ENCODE measurements around the gene PRKAR1B. TPM values are rescaled to one million over a fixed set of nuclear protein-coding genes. Genes with fewer than 3 reads are reported as not detected.

PRKAR1B gene
- total RNA-seq, 1 experiment from 2014 or later: 8.2 TPM

GRCh38 chr7:600149-601035 lies 126.7 kb downstream of the PRKAR1B start:
- in situ Hi-C loops (cut with HindIII; ENCODE audit: low pct_unique_long_range_greater_than_20kb, low sequenced_read_pairs): no loop called here
- DNase-seq (ENCODE audit: low read depth, low spot score): no peak

- in situ Hi-C loops (cut with HindIII; ENCODE audit: low pct_unique_long_range_greater_than_20kb, low sequenced_read_pairs): no loop called here
- no peak for DNase-seq (ENCODE audit: low read depth, low spot score)
Measured at GRCh38 chr7:598899-599298, 128.2 kb downstream of the PRKAR1B start.

- in situ Hi-C loops (cut with HindIII; ENCODE audit: low pct_unique_long_range_greater_than_20kb, low sequenced_read_pairs): no loop called here
- no peak for DNase-seq (ENCODE audit: low read depth, low spot score)
Measured at GRCh38 chr7:597348-598178, 129.5 kb downstream of the PRKAR1B start.

- no peak for DNase-seq (ENCODE audit: low read depth, low spot score)
- in situ Hi-C loops (cut with HindIII; ENCODE audit: low pct_unique_long_range_greater_than_20kb, low sequenced_read_pairs): no loop called here
Measured at GRCh38 chr7:596819-597182, 130.3 kb downstream of the PRKAR1B start.

- in situ Hi-C loops (cut with HindIII; ENCODE audit: low pct_unique_long_range_greater_than_20kb, low sequenced_read_pairs): no loop called here
- DNase-seq (ENCODE audit: low read depth, low spot score): no peak
Measured at GRCh38 chr7:596071-596818, 130.8 kb downstream of the PRKAR1B start.

GRCh38 chr7:595621-596010 lies 131.5 kb downstream of the PRKAR1B start:
- in situ Hi-C loops (cut with HindIII; ENCODE audit: low pct_unique_long_range_greater_than_20kb, low sequenced_read_pairs): no loop called here
- no peak for DNase-seq (ENCODE audit: low read depth, low spot score)

- in situ Hi-C loops (cut with HindIII; ENCODE audit: low pct_unique_long_range_greater_than_20kb, low sequenced_read_pairs): no loop called here
- no peak for DNase-seq (ENCODE audit: low read depth, low spot score)
Measured at GRCh38 chr7:594920-595620, 132.0 kb downstream of the PRKAR1B start.

GRCh38 chr7:594212-594913 lies 132.7 kb downstream of the PRKAR1B start:
- in situ Hi-C loops (cut with HindIII; ENCODE audit: low pct_unique_long_range_greater_than_20kb, low sequenced_read_pairs): no loop called here

GRCh38 chr7:593324-594115 lies 133.6 kb downstream of the PRKAR1B start:
- DNase-seq (ENCODE audit: low read depth, low spot score): no peak

More at GRCh38 chr7:594212-594913, 132.7 kb downstream of the PRKAR1B start:
- no peak for DNase-seq (ENCODE audit: low read depth, low spot score)

GRCh38 chr7:591856-592628 lies 135.0 kb downstream of the PRKAR1B start:
- in situ Hi-C loops (cut with HindIII; ENCODE audit: low pct_unique_long_range_greater_than_20kb, low sequenced_read_pairs): no loop called here
- no peak for DNase-seq (ENCODE audit: low read depth, low spot score)

More at GRCh38 chr7:593324-594115, 133.6 kb downstream of the PRKAR1B start:
- in situ Hi-C loops (cut with HindIII; ENCODE audit: low pct_unique_long_range_greater_than_20kb, low sequenced_read_pairs): no loop called here

GRCh38 chr7:590731-591551 lies 136.1 kb downstream of the PRKAR1B start:
- no peak for DNase-seq (ENCODE audit: low read depth, low spot score)
- in situ Hi-C loops (cut with HindIII; ENCODE audit: low pct_unique_long_range_greater_than_20kb, low sequenced_read_pairs): no loop called here

- no peak for DNase-seq (ENCODE audit: low read depth, low spot score)
- in situ Hi-C loops (cut with HindIII; ENCODE audit: low pct_unique_long_range_greater_than_20kb, low sequenced_read_pairs): no loop called here
Measured at GRCh38 chr7:589781-590575, 137.1 kb downstream of the PRKAR1B start.

- no peak for DNase-seq (ENCODE audit: low read depth, low spot score)
- in situ Hi-C loops (cut with HindIII; ENCODE audit: low pct_unique_long_range_greater_than_20kb, low sequenced_read_pairs): no loop called here
Measured at GRCh38 chr7:587767-588166, 139.3 kb downstream of the PRKAR1B start.

- in situ Hi-C loops (cut with HindIII; ENCODE audit: low pct_unique_long_range_greater_than_20kb, low sequenced_read_pairs): no loop called here
Measured at GRCh38 chr7:586494-586893, 140.6 kb downstream of the PRKAR1B start.

More at GRCh38 chr7:586494-586893, 140.6 kb downstream of the PRKAR1B start:
- DNase-seq (ENCODE audit: low read depth, low spot score): no peak

Measured in SK-MEL-5 (cell line).